SK-N-SH (cell line): ENCODE results near the gene RB1.

Source experiments
- RFX5 ChIP-seq: IDR thresholded peaks from 2 replicates; pipeline ENCODE4 v1.6.1; 2012; ENCODE audit warnings: mild to moderate bottlenecking, improper control_type of control experiment, low read length
- TF ChIP-seq, protein P1 (sequence below): fragments of 200-600 bp; sonication (generic); IDR thresholded peaks from 2 replicates; pipeline ENCODE4 v1.6.1; 2017; ENCODE audit warnings: antibody characterized with exemption, mild to moderate bottlenecking, moderate library complexity

DNA sequence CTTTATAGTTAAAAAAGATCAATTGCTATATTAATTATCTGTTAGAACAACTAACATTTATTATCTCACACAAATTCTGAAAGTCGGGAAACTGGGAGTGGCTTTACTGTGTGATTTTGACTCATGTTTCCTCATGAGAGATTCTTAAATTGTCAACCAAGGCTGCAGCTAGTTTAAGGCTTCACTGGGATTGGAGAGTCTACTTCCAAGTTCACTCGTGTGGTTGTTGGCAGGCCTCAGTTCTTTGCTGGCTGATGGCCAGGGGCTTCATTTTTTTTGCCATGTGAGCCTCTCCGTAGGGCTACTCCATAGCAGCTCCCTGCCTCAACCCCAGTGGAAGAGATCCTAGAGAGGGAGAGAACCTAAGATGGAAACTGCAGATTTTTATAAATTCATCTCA is 133.8 kb downstream of the RB1 start:
- TF ChIP-seq, protein P1, sequence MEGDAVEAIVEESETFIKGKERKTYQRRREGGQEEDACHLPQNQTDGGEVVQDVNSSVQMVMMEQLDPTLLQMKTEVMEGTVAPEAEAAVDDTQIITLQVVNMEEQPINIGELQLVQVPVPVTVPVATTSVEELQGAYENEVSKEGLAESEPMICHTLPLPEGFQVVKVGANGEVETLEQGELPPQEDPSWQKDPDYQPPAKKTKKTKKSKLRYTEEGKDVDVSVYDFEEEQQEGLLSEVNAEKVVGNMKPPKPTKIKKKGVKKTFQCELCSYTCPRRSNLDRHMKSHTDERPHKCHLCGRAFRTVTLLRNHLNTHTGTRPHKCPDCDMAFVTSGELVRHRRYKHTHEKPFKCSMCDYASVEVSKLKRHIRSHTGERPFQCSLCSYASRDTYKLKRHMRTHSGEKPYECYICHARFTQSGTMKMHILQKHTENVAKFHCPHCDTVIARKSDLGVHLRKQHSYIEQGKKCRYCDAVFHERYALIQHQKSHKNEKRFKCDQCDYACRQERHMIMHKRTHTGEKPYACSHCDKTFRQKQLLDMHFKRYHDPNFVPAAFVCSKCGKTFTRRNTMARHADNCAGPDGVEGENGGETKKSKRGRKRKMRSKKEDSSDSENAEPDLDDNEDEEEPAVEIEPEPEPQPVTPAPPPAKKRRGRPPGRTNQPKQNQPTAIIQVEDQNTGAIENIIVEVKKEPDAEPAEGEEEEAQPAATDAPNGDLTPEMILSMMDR, result no peak
- TF ChIP-seq RFX5, result no peak
